HG02981 (cell line): ENCODE results near the gene DNAH8.
"Not testable (repeated sequence)": the region's sequence is repeated elsewhere in the genome, so short reads cannot be mapped to it uniquely, and the experiment has no call there.

Source experiments
- ATAC-seq: cut with Tn5 transposase; IDR thresholded peaks from one replicate; pipeline ENCODE4 v1.9.1; 2021; ENCODE audit warnings: mild to moderate bottlenecking, moderate library complexity; ENCODE audit not compliant: unreplicated experiment

The DNAH8 gene

GRCh38 chr6:38697846-38698245 lies 17.3 kb upstream of the DNAH8 start:
- no peak for ATAC-seq

- ATAC-seq: not testable (repeated sequence)
Measured at GRCh38 chr6:38699702-38700101, 15.4 kb upstream of the DNAH8 start.

GRCh38 chr6:38701551-38701950 lies 13.6 kb upstream of the DNAH8 start:
- ATAC-seq: no peak

GRCh38 chr6:38702558-38703397 lies 12.3 kb upstream of the DNAH8 start, which contains the start of gene GLO1:
Gene GLO1, minus strand, starts transcription at chr6:38703145. Its CDS starts 91 bp downstream, at chr6:38703054.
- ATAC-seq: peak; percentile 100

GRCh38 chr6:38703949-38704590 lies 11.0 kb upstream of the DNAH8 start:
- no peak for ATAC-seq

GRCh38 chr6:38705924-38706323 lies 9.2 kb upstream of the DNAH8 start:
- no peak for ATAC-seq

GRCh38 chr6:38708496-38708895 lies 6.6 kb upstream of the DNAH8 start:
- no peak for ATAC-seq

GRCh38 chr6:38713812-38714211 lies 1.3 kb upstream of the DNAH8 start:
- no peak for ATAC-seq

- no peak for ATAC-seq
Measured at GRCh38 chr6:38714239-38715015, 684 bp upstream of the DNAH8 start.

- no peak for ATAC-seq
Measured at GRCh38 chr6:38716825-38717224, 1.7 kb downstream of the DNAH8 start.

GRCh38 chr6:38719358-38719757 lies 4.2 kb downstream of the DNAH8 start:
- ATAC-seq: no peak

GRCh38 chr6:38720295-38720694 lies 5.2 kb downstream of the DNAH8 start:
- ATAC-seq: no peak

- no peak for ATAC-seq
Measured at GRCh38 chr6:38722038-38722437, 6.9 kb downstream of the DNAH8 start.

GRCh38 chr6:38722727-38723334 lies 7.7 kb downstream of the DNAH8 start:
- no peak for ATAC-seq

- no peak for ATAC-seq
Measured at GRCh38 chr6:38723783-38724182, 8.7 kb downstream of the DNAH8 start.

GRCh38 chr6:38724343-38724742 lies 9.2 kb downstream of the DNAH8 start:
- no peak for ATAC-seq

GRCh38 chr6:38725414-38726183 lies 10.5 kb downstream of the DNAH8 start:
- ATAC-seq: peak; percentile 76

- no peak for ATAC-seq
Measured at GRCh38 chr6:38728203-38728602, 13.1 kb downstream of the DNAH8 start.

GRCh38 chr6:38730140-38730862 lies 15.2 kb downstream of the DNAH8 start:
- ATAC-seq: no peak

- ATAC-seq: no peak
Measured at GRCh38 chr6:38736951-38737350, 21.8 kb downstream of the DNAH8 start.
